Measurements from ENCODE around the gene MED12L.

- TF ChIP-seq CTCF (IDR thresholded peaks at IDR 0.05) (no peak), POLR2A (IDR thresholded peaks at IDR 0.05) (no peak)
Observed at GRCh38 chr3:151067158-151067557, 18.3 kb upstream of the MED12L start.

All from Peyer's patch (tissue), 4 donors.